IMR-90 (cell line): ENCODE results near the gene TRIM36. TPM values are rescaled to one million over a fixed set of nuclear protein-coding genes. Genes with fewer than 3 reads are reported as not detected.

Experiments used
- ATAC-seq: fragments of 200-7000 bp; cut with Tn5 transposase; 2 replicates; pipeline ENCODE4 v1.9.1; 2020; ENCODE audit warnings: low read depth, mild to moderate bottlenecking, moderate library complexity
- BruUV-seq: library from RNA; stranded (reverse); fragments of 400-500 nt; replicated peaks from 2 replicates; lab custom pipeline; 2021; lab: Mats Ljungman, UMichigan
- CTCF ChIA-PET: fragments of 300-600 bp; formaldehyde crosslinking; extraction: SDS; loops from one replicate; lab custom pipeline; 2021; ENCODE audit warnings: antibody characterized with exemption; lab: Yijun Ruan, JAX
- POLR2A ChIA-PET: fragments of 300-600 bp; sonication (Branson Sonifier 250); formaldehyde crosslinking; loops from one replicate; lab custom pipeline; 2022; ENCODE audit warnings: antibody characterized with exemption; ENCODE audit not compliant: unreplicated experiment; lab: Charles Lee
- DNase-seq: peaks from one replicate; pipeline ENCODE4 v3.0.0; 2013
- H2AFZ ChIP-seq: replicated peaks from 2 replicates; pipeline ENCODE3; 2013; ENCODE audit warnings: low read length, mild to moderate bottlenecking; ENCODE audit not compliant: poor library complexity
- H2AK5ac ChIP-seq: 2 replicates; pipeline ENCODE4 v1.6.1; 2013; ENCODE audit warnings: low read depth, low read length, inconsistent platforms
- H2AK9ac ChIP-seq: replicated peaks from 2 replicates; pipeline ENCODE3; 2013; ENCODE audit warnings: mild to moderate bottlenecking, low read depth, low read length, moderate library complexity; ENCODE audit not compliant: poor library complexity
- H2BK120ac ChIP-seq: 2 replicates; pipeline ENCODE4 v1.6.1; 2013; ENCODE audit warnings: low read depth, low read length, inconsistent platforms
- H2BK15ac ChIP-seq: 3 replicates; pipeline ENCODE4 v1.6.1; 2013; ENCODE audit warnings: low read depth, low read length, inconsistent platforms
- H2BK20ac ChIP-seq: 2 replicates; pipeline ENCODE4 v1.6.1; 2013; ENCODE audit warnings: low read depth, mild to moderate bottlenecking, inconsistent platforms, low read length, moderate library complexity
- H2BK5ac ChIP-seq: 2 replicates; pipeline ENCODE4 v1.6.1; 2013; ENCODE audit warnings: mild to moderate bottlenecking, low read depth, low read length, inconsistent platforms; ENCODE audit not compliant: poor library complexity, severe bottlenecking
- H3K14ac ChIP-seq: replicated peaks from 2 replicates; pipeline ENCODE4 v1.6.1; 2013; ENCODE audit warnings: low read depth, low read length, inconsistent platforms
- H3K18ac ChIP-seq: 2 replicates; pipeline ENCODE4 v1.6.1; 2013; ENCODE audit warnings: low read depth, low read length, control low read depth
- H3K23ac ChIP-seq: 2 replicates; pipeline ENCODE4 v1.6.1; 2013; ENCODE audit warnings: low read depth, low read length, inconsistent platforms
- H3K27ac ChIP-seq: 2 replicates; pipeline ENCODE4 v1.5.1; 2013; ENCODE audit warnings: mild to moderate bottlenecking, control low read depth, low read length; ENCODE audit not compliant: insufficient read depth
- H3K27me3 ChIP-seq: 2 replicates; pipeline ENCODE4 v1.6.1; 2013; ENCODE audit warnings: low read length; ENCODE audit not compliant: control insufficient read depth, insufficient read depth
- H3K36me3 ChIP-seq: 2 replicates; pipeline ENCODE4 v1.6.1; 2013; ENCODE audit warnings: low read length, mixed read lengths; ENCODE audit not compliant: control insufficient read depth, insufficient read depth
- H3K4ac ChIP-seq: 2 replicates; pipeline ENCODE4 v1.6.1; 2013; ENCODE audit warnings: low read depth, low read length, inconsistent platforms
- H3K4me1 ChIP-seq: 2 replicates; pipeline ENCODE4 v1.6.1; 2013; ENCODE audit warnings: low read length, mixed read lengths; ENCODE audit not compliant: control insufficient read depth, insufficient read depth
- H3K4me2 ChIP-seq: 2 replicates; pipeline ENCODE4 v1.6.1; 2013; ENCODE audit warnings: low read depth, mild to moderate bottlenecking, control low read depth, low read length, moderate library complexity
- H3K4me3 ChIP-seq: 2 replicates; pipeline ENCODE4 v1.5.1; 2013; ENCODE audit warnings: low read depth, mild to moderate bottlenecking, control low read depth, low read length, moderate library complexity; ENCODE audit not compliant: insufficient read depth
- H3K56ac ChIP-seq: 2 replicates; pipeline ENCODE4 v1.6.1; 2013; ENCODE audit warnings: low read length, inconsistent platforms; ENCODE audit not compliant: insufficient read depth; ENCODE audit errors: extremely low read depth
- H3K79me1 ChIP-seq, 2 experiments: 2 replicates each; pipeline ENCODE4 v1.6.1; 2013; ENCODE audit warnings: low read length in 2 of 2, inconsistent platforms in 1 of 2, low read depth in 1 of 2
- H3K9ac ChIP-seq: 2 replicates; pipeline ENCODE4 v1.6.1; 2013; ENCODE audit warnings: low read depth, low read length, control low read depth
- H3K9me1 ChIP-seq: 2 replicates; pipeline ENCODE4 v1.6.1; 2013; ENCODE audit warnings: low read length, inconsistent platforms; ENCODE audit not compliant: insufficient read depth
- H3K9me3 ChIP-seq: 2 replicates; pipeline ENCODE4 v1.6.1; 2013; ENCODE audit warnings: low read length; ENCODE audit not compliant: control insufficient read depth, insufficient read depth
- H4K20me1 ChIP-seq: 2 replicates; pipeline ENCODE4 v1.6.1; 2013; ENCODE audit warnings: low read length, inconsistent platforms; ENCODE audit not compliant: insufficient read depth
- H4K5ac ChIP-seq: 2 replicates; pipeline ENCODE4 v1.6.1; 2013; ENCODE audit warnings: mild to moderate bottlenecking, low read depth, low read length, control low read depth
- H4K8ac ChIP-seq, 2 experiments: 2 replicates each; pipeline ENCODE4 v1.6.1; 2013; ENCODE audit warnings: low read depth in 2 of 2, low read length in 2 of 2, control low read depth in 1 of 2, inconsistent platforms in 1 of 2
- H4K91ac ChIP-seq: 2 replicates; pipeline ENCODE4 v1.6.1; 2013; ENCODE audit warnings: low read depth, low read length, inconsistent platforms; ENCODE audit not compliant: insufficient read depth
- BHLHE40 ChIP-seq: fragments of 150-350 bp; IDR thresholded peaks from 2 replicates; pipeline ENCODE4 v1.6.1; 2016; ENCODE audit warnings: mild to moderate bottlenecking, low read depth, low read length
- CEBPB ChIP-seq: IDR thresholded peaks from 2 replicates; pipeline ENCODE4 v1.6.1; 2012; ENCODE audit warnings: low read depth, low read length, improper control_type of control experiment
- CHD1 ChIP-seq: IDR thresholded peaks from 2 replicates; pipeline ENCODE4 v1.6.1; 2012; ENCODE audit warnings: low read depth, low read length, improper control_type of control experiment
- MAZ ChIP-seq: IDR thresholded peaks from 2 replicates; pipeline ENCODE4 v1.6.1; 2012; ENCODE audit warnings: low read depth, mild to moderate bottlenecking, low read length, improper control_type of control experiment, moderate library complexity, borderline replicate concordance
- NFE2L2 ChIP-seq: fragments of 150-350 bp; IDR thresholded peaks from 2 replicates; pipeline ENCODE4 v1.6.1; 2016; ENCODE audit warnings: low read depth, mild to moderate bottlenecking, low read length
- POLR2A ChIP-seq: IDR thresholded peaks from 2 replicates; pipeline ENCODE4 v1.6.1; 2012; ENCODE audit warnings: mild to moderate bottlenecking, low read depth, low read length
- RAD21 ChIP-seq: IDR thresholded peaks from 2 replicates; pipeline ENCODE4 v1.6.1; 2012; ENCODE audit warnings: low read length, improper control_type of control experiment
- RCOR1 ChIP-seq: IDR thresholded peaks from 2 replicates; pipeline ENCODE4 v1.6.1; 2012; ENCODE audit warnings: mild to moderate bottlenecking, low read length, improper control_type of control experiment; ENCODE audit not compliant: insufficient replicate concordance
- SMC3 ChIP-seq: fragments of 150-350 bp; IDR thresholded peaks from 2 replicates; pipeline ENCODE4 v1.6.1; 2016; ENCODE audit warnings: low read depth, mild to moderate bottlenecking, antibody characterized with exemption, low read length, moderate library complexity
- WGBS, 2 experiments: methylation state at CpG; one replicate each; pipeline versions ENCODE4 v1.1.5 to v1.1.7; 2013; ENCODE audit warnings: missing lambda C conversion rate in 2 of 2; ENCODE audit not compliant: insufficient read length in 1 of 2; ENCODE audit errors: extremely low coverage in 2 of 2; 5-methylcytosine and 5-hydroxymethylcytosine counted together
- dilution Hi-C: fragments of 300-500 bp; cut with HindIII; formaldehyde crosslinking; loops from one replicate; pipeline ENCODE4 v1.14.3; 2018; ENCODE audit warnings: low sequenced_read_pairs; ENCODE audit not compliant: unreplicated experiment
- in situ Hi-C: fragments of 300-500 bp; cut with MboI; formaldehyde crosslinking; loops from 3 replicates; pipeline ENCODE4 v1.14.3; 2019; ENCODE audit warnings: low sequenced_read_pairs, inconsistent platforms, mixed read lengths
- intact Hi-C: fragments of 100-400 bp; cut with micrococcal nuclease; formaldehyde crosslinking; loops from 2 replicates; pipeline ENCODE4 v1.10.0; 2022
- polyA plus RNA-seq, 3 experiments: library from polyadenylated mRNA; depleted of rRNA; stranded (reverse); fragments of >200 nt; gene quantifications; 2 replicates each; pipeline ENCODE4 v1.2.3, GENCODE V29; 2012; ENCODE audit warnings: low replicate concordance in 1 of 3
- total RNA-seq: library from RNA; depleted of rRNA; stranded (reverse); fragments of >200 nt; gene quantifications from 2 replicates; pipeline ENCODE4 v1.2.3, GENCODE V29; 2012
- TF ChIP-seq, protein P1 (sequence below): fragments of 150-350 bp; IDR thresholded peaks from 2 replicates; pipeline ENCODE4 v1.6.1; 2017; ENCODE audit warnings: mild to moderate bottlenecking, antibody characterized with exemption, low read length, low read depth
- TF ChIP-seq, protein P2 (sequence below): conservative IDR thresholded peaks from 2 replicates; pipeline ENCODE4 v1.5.1; 2012; ENCODE audit warnings: mild to moderate bottlenecking, low read depth, low read length, improper control_type of control experiment

TRIM36 gene
- total and polyA plus RNA-seq, 2 of the 4 experiments (the other 2 are of a cell fraction), result 0.10 to 0.18 TPM

DNA sequence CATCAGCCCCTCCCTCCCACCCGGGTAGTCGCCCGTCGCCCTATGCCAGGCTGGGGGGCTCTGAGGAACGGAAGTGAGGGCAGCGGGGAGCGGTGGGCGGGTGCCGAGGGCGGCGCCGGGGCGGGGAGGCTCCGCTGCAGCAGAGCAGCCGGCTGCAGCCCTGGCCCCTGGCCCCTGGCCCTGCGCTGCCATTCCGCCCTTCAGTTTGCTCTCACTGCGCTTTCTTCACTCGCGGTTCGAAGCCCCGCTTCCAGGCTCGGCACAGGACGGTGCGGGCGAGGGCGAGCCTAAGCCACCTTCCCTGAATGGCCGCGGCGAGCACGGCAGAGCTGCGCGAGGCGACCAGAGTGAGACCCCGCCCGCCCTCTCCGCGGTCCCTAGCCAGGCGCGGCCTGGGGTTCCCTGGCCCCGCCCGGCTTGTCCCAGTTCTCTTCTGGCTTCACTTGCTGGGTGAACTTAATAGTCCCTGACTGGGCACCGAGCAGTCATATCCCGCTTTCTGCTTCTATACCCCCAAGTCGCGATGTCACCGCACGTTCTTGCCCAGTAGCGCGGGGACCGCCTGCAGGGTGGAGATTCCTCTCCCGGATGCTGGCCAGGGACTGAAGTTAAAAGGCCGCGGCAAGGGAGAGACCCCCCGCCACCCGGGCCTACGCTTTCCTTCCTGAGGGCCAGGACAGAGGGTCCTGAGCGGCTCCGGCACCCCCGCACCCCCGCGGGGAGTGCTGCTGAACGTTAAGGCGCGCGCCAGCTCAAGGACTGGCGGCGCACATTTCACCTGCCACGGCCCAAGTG, 623 bp upstream of the TRIM36 start (continued):
- TF ChIP-seq BHLHE40, result no peak
- TF ChIP-seq POLR2A, result no peak

DNA sequence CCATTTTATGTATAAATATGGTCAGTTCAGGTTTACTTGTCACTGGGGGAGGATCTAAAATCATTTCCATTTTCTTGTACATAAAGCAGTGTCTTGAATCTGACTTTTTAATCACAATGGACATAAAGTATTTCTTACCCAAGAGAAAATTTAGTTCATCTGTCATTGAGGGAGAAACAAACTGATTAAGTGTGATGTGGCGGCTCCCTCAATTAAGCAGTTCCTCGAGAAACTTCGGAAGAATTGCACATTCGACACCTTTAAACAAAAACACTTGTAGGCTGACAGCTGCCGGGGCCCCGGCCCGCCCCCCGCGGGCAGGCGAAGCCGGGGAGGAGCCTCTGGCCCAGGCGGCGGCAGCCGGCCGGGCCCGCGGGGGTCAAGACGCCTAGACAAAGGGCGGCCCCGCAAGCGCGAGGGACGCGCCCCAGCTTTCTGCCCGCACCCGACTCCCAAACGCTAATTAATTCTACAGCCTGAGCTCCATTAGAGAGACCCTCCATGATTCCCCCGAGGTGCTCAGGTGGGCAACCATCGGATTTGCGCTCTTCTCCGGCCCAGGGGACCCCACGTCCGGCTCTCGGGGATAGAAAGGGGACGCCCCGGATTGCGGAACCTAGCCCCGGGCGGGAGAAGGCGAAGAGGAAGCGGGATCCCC, 750 bp downstream of the TRIM36 start:
- H3K4me2 ChIP-seq, result peak overlapping the region; percentile 79
- no peaks in the 10 kb centered on the region for H3K9me1 ChIP-seq
- H2AK9ac ChIP-seq, result no peak overlapping the region
- no peak overlapping the region for H2BK120ac ChIP-seq
- H4K91ac ChIP-seq, result no peak overlapping the region
- peak overlapping the region; percentile 86 for H2AFZ ChIP-seq
- no peak overlapping the region for H2BK15ac ChIP-seq
- H2BK5ac ChIP-seq, result no peak overlapping the region
- H3K4me3 ChIP-seq, result peak overlapping the region; percentile 73
- H3K4me1 ChIP-seq, result peaks cover 4% of the 10 kb centered on the region; the same call in 1 of the 2 replicates
- H3K36me3 ChIP-seq, result no peaks in the 10 kb centered on the region
- ATAC-seq (no peak), DNase-seq (no peak)
- no peak overlapping the region for H3K14ac ChIP-seq
- no peak overlapping the region for H2BK20ac ChIP-seq
- H4K20me1 ChIP-seq, result no peaks in the 10 kb centered on the region
- H3K9ac ChIP-seq, result no peak overlapping the region
- H3K56ac ChIP-seq, result no peak overlapping the region
- in situ Hi-C loops (no loop called here), intact Hi-C loops (loop anchor here (1.0 kb wide), 1 partner anchor 93 kb away; the partner anchor contains the start of gene PGGT1B), dilution Hi-C loops (no loop called here)
- H3K23ac ChIP-seq, result no peak overlapping the region
- H3K27me3 ChIP-seq, result peaks cover 46% of the 10 kb centered on the region
- no TSS peak for BruUV-seq
- H3K9me3 ChIP-seq, result peaks cover 8% of the 10 kb centered on the region; the same call in 1 of the 2 replicates
- no peak overlapping the region for H2AK5ac ChIP-seq
- no peak overlapping the region for H3K27ac ChIP-seq
- ChIA-PET POLR2A (no interaction called here), CTCF (interaction anchor here (1.1 kb wide), 1 partner anchor 140 kb away, joined by 3 read pairs; no protein-coding TSS in a partner anchor)
- no peak overlapping the region for H3K4ac ChIP-seq
- H3K79me1 ChIP-seq, result no peaks in the 10 kb centered on the region
- WGBS, 2 experiments, result 0% methylated on average over 3 of the region's 41 CpGs; no CpG with 5 or more reads in 1 of the 2 experiments
- H4K5ac ChIP-seq, result no peak overlapping the region
- H4K8ac ChIP-seq, result no peak overlapping the region
- H3K18ac ChIP-seq, result no peak overlapping the region
- TF ChIP-seq POLR2A (no peak), SMC3 (no peak), CEBPB (no peak), CHD1 (no peak), BHLHE40 (no peak), RCOR1 (no peak), RAD21 (no peak), NFE2L2 (no peak), MAZ (no peak)
- TF ChIP-seq, protein P1, sequence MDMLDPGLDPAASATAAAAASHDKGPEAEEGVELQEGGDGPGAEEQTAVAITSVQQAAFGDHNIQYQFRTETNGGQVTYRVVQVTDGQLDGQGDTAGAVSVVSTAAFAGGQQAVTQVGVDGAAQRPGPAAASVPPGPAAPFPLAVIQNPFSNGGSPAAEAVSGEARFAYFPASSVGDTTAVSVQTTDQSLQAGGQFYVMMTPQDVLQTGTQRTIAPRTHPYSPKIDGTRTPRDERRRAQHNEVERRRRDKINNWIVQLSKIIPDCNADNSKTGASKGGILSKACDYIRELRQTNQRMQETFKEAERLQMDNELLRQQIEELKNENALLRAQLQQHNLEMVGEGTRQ, result no peak
- TF ChIP-seq, protein P2, sequence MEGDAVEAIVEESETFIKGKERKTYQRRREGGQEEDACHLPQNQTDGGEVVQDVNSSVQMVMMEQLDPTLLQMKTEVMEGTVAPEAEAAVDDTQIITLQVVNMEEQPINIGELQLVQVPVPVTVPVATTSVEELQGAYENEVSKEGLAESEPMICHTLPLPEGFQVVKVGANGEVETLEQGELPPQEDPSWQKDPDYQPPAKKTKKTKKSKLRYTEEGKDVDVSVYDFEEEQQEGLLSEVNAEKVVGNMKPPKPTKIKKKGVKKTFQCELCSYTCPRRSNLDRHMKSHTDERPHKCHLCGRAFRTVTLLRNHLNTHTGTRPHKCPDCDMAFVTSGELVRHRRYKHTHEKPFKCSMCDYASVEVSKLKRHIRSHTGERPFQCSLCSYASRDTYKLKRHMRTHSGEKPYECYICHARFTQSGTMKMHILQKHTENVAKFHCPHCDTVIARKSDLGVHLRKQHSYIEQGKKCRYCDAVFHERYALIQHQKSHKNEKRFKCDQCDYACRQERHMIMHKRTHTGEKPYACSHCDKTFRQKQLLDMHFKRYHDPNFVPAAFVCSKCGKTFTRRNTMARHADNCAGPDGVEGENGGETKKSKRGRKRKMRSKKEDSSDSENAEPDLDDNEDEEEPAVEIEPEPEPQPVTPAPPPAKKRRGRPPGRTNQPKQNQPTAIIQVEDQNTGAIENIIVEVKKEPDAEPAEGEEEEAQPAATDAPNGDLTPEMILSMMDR, result no peak
